ENCODE results near the gene IFRD1. TPM values are rescaled to one million over a fixed set of nuclear protein-coding genes. Genes with fewer than 3 reads are reported as not detected.

The IFRD1 gene
- total and polyA plus RNA-seq, 2 donors (not counting 3 experiments of a cell fraction or from before 2014, with no cell fraction given): 16.8 to 43.3 TPM

- BruUV-seq (replicated peaks): no TSS peak
- no peak for FAIRE-seq
- H3K9me3 ChIP-seq (replicated peaks; ENCODE audit: control insufficient read depth, insufficient read depth, low read length): no peaks in the 10 kb centered on the region
- H3K4me1 ChIP-seq (ENCODE audit: control insufficient read depth, extremely low read depth, insufficient read depth, low read length): peaks cover 4% of the 10 kb centered on the region
- H3K9ac ChIP-seq (replicated peaks; ENCODE audit: extremely low read depth, insufficient read depth, low read length): no peak overlapping the region
- CTCF ChIA-PET: no interaction called here
- H3K4me3 ChIP-seq (replicated peaks in 1 of 3; ENCODE audit: insufficient read depth in 1 of 3, low read depth in 1 of 3, low read length in 3 of 3): no peak overlapping the region
- no peak for TF ChIP-seq CTCF (IDR thresholded peaks at IDR 0.05; ENCODE audit: extremely low read depth in 1 of 2, insufficient read depth in 1 of 2, low read depth in 1 of 2, low read length in 2 of 2)
- no peak for TF ChIP-seq MYC (IDR thresholded peaks at IDR 0.05; ENCODE audit: low read depth, low read length)
- intact Hi-C loops (cut with micrococcal nuclease): no loop called here
- no peak for DNase-seq (ENCODE audit: low read depth, low spot score)
- H4K20me1 ChIP-seq (replicated peaks; ENCODE audit: control insufficient read depth, extremely low read depth, insufficient read depth, low read length): no peaks in the 10 kb centered on the region
- dilution Hi-C loops (cut with MboI; ENCODE audit: extremely low pct_ligation_motif_present, low sequenced_read_pairs): no loop called here
- no peak overlapping the region for H3K27ac ChIP-seq (ENCODE audit: insufficient read depth, low read depth, low read length)
- no peaks in the 10 kb centered on the region for H3K79me2 ChIP-seq (ENCODE audit: control insufficient read depth, insufficient read depth, low read length)
- no peaks in the 10 kb centered on the region for H3K9me1 ChIP-seq (replicated peaks; ENCODE audit: control insufficient read depth, extremely low read depth, insufficient read depth, low read length)
- POLR2A ChIA-PET: no interaction called here
- H3K4me2 ChIP-seq (ENCODE audit: insufficient read depth, low read length): no peak overlapping the region
- H3K27me3 ChIP-seq (ENCODE audit: control insufficient read depth in 2 of 2, insufficient read depth in 2 of 2, low read length in 2 of 2): peaks cover 0 to 4% of the 10 kb centered on the region in 2 experiments
- H2AFZ ChIP-seq (ENCODE audit: low read depth, low read length): no peak overlapping the region
- H3K36me3 ChIP-seq (ENCODE audit: control insufficient read depth in 2 of 2, extremely low read depth in 1 of 2, insufficient read depth in 2 of 2, low read length in 2 of 2): no peaks in the 10 kb centered on the region
These were observed 5.8 kb upstream of the IFRD1 start for GRCh38 chr7:112444505-112444904.

DNA sequence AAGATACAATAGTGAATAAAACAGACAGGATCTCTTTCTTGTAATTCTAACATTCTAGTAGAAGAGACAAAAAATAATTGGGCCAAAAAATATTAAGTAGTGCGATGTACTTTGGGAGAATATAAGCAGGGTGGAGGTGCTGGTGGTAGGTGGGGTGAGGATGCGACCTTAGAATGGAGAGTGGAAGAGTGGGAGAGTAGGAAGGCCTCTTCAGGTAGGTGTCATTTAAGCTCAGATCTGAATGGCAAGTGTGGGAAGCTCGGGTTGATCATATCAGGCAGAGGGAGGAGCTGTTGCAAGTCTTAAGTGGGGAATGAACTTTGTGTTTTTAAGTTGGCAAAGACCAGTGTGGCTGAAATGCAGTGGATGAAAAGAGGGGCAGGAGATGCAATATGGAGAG, 3.8 kb upstream of the IFRD1 start:
- ChIA-PET CTCF (no interaction called here), POLR2A (no interaction called here)
- no peaks in the 10 kb centered on the region for H3K9me3 ChIP-seq (replicated peaks; ENCODE audit: control insufficient read depth, insufficient read depth, low read length)
- DNase-seq (ENCODE audit: low read depth, low spot score) (no peak), FAIRE-seq (no peak)
- H3K4me3 ChIP-seq (replicated peaks in 1 of 3; ENCODE audit: insufficient read depth in 1 of 3, low read depth in 1 of 3, low read length in 3 of 3): no peak overlapping the region
- peaks cover 9% of the 10 kb centered on the region for H3K79me2 ChIP-seq (ENCODE audit: control insufficient read depth, insufficient read depth, low read length)
- H3K4me2 ChIP-seq (ENCODE audit: insufficient read depth, low read length): no peak overlapping the region
- H2AFZ ChIP-seq (ENCODE audit: low read depth, low read length): no peak overlapping the region
- no TSS peak for BruUV-seq (replicated peaks)
- no peak overlapping the region for H3K9ac ChIP-seq (replicated peaks; ENCODE audit: extremely low read depth, insufficient read depth, low read length)
- peaks cover 8% of the 10 kb centered on the region for H3K4me1 ChIP-seq (ENCODE audit: control insufficient read depth, extremely low read depth, insufficient read depth, low read length)
- intact Hi-C loops (cut with micrococcal nuclease) (no loop called here), dilution Hi-C loops (cut with MboI; ENCODE audit: extremely low pct_ligation_motif_present, low sequenced_read_pairs) (no loop called here)
- peaks cover 0 to 2% of the 10 kb centered on the region in 2 experiments for H3K27me3 ChIP-seq (ENCODE audit: control insufficient read depth in 2 of 2, insufficient read depth in 2 of 2, low read length in 2 of 2)
- TF ChIP-seq, protein P1, sequence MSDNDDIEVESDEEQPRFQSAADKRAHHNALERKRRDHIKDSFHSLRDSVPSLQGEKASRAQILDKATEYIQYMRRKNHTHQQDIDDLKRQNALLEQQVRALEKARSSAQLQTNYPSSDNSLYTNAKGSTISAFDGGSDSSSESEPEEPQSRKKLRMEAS (IDR thresholded peaks at IDR 0.05; ENCODE audit: insufficient read depth, insufficient read length): no peak
- TF ChIP-seq JUN (IDR thresholded peaks at IDR 0.05; ENCODE audit: borderline replicate concordance, insufficient read depth, insufficient read length, low read depth): no peak
- no peak for TF ChIP-seq POLR2A (IDR thresholded peaks at IDR 0.05; ENCODE audit: low read depth, low read length)
- no peak for TF ChIP-seq POLR2AphosphoS5 (IDR thresholded peaks at IDR 0.05; ENCODE audit: insufficient read depth, low read depth, low read length)
- TF ChIP-seq CTCF (IDR thresholded peaks at IDR 0.05; ENCODE audit: extremely low read depth in 1 of 2, insufficient read depth in 1 of 2, low read depth in 1 of 2, low read length in 2 of 2): no peak
- no peaks in the 10 kb centered on the region for H3K9me1 ChIP-seq (replicated peaks; ENCODE audit: control insufficient read depth, extremely low read depth, insufficient read depth, low read length)
- no peaks in the 10 kb centered on the region for H4K20me1 ChIP-seq (replicated peaks; ENCODE audit: control insufficient read depth, extremely low read depth, insufficient read depth, low read length)
- H3K36me3 ChIP-seq (ENCODE audit: control insufficient read depth in 2 of 2, extremely low read depth in 1 of 2, insufficient read depth in 2 of 2, low read length in 2 of 2): no peaks in the 10 kb centered on the region
- no peak overlapping the region for H3K27ac ChIP-seq (ENCODE audit: insufficient read depth, low read depth, low read length)
